ENCODE results near the gene ASIC5. TPM values are rescaled to one million over a fixed set of nuclear protein-coding genes. Genes with fewer than 3 reads are reported as not detected.
"Not testable (repeated sequence)": the region's sequence is repeated elsewhere in the genome, so short reads cannot be mapped to it uniquely, and the experiment has no call there.

The ASIC5 gene
- 6.0 TPM for total RNA-seq (ENCODE audit: insufficient read depth, low replicate concordance)

GRCh38 chr4:155866177-155866576, at the start of gene ASIC5:
Gene ASIC5, minus strand, starts transcription at chr4:155866277. Its CDS starts 51 bp downstream, at chr4:155866226.
- no peak for DNase-seq (ENCODE audit: low spot score)

GRCh38 chr4:155914782-155915181, 48.7 kb upstream of the ASIC5 start:
- DNase-seq (ENCODE audit: low spot score): peak; percentile 55

- no peak for DNase-seq (ENCODE audit: low spot score)
Observed at GRCh38 chr4:155911905-155912304, 45.8 kb upstream of the ASIC5 start.

GRCh38 chr4:155909615-155910226, 43.6 kb upstream of the ASIC5 start:
- no peak for DNase-seq (ENCODE audit: low spot score)

GRCh38 chr4:155908187-155909139, 42.4 kb upstream of the ASIC5 start:
- no peak for DNase-seq (ENCODE audit: low spot score)

- no peak for DNase-seq (ENCODE audit: low spot score)
Observed at GRCh38 chr4:155907556-155907955, 41.5 kb upstream of the ASIC5 start.

GRCh38 chr4:155906554-155907247, 40.6 kb upstream of the ASIC5 start:
- peak; percentile 60 for DNase-seq (ENCODE audit: low spot score)

- DNase-seq (ENCODE audit: low spot score): peak; percentile 78
Observed at GRCh38 chr4:155904331-155904730, 38.3 kb upstream of the ASIC5 start.

GRCh38 chr4:155903453-155903852, 37.4 kb upstream of the ASIC5 start, which contains the start of gene TDO2:
Gene TDO2, plus strand, starts transcription at chr4:155903696. Its CDS starts 63 bp downstream, at chr4:155903759.
- peak; percentile 41 for DNase-seq (ENCODE audit: low spot score)

GRCh38 chr4:155901013-155901412, 34.9 kb upstream of the ASIC5 start:
- no peak for DNase-seq (ENCODE audit: low spot score)

GRCh38 chr4:155900381-155900780, 34.3 kb upstream of the ASIC5 start:
- DNase-seq (ENCODE audit: low spot score): peak; percentile 92

GRCh38 chr4:155899891-155900290, 33.8 kb upstream of the ASIC5 start:
- peak; percentile 90 for DNase-seq (ENCODE audit: low spot score)

GRCh38 chr4:155898371-155898770, 32.3 kb upstream of the ASIC5 start:
- DNase-seq (ENCODE audit: low spot score): not testable (repeated sequence)

GRCh38 chr4:155891058-155891457, 25.0 kb upstream of the ASIC5 start:
- DNase-seq (ENCODE audit: low spot score): no peak

GRCh38 chr4:155889946-155890345, 23.9 kb upstream of the ASIC5 start:
- no peak for DNase-seq (ENCODE audit: low spot score)

GRCh38 chr4:155889031-155889793, 23.1 kb upstream of the ASIC5 start:
- DNase-seq (ENCODE audit: low spot score): peak; percentile 56

- DNase-seq (ENCODE audit: low spot score): no peak
Observed at GRCh38 chr4:155887847-155888570, 21.9 kb upstream of the ASIC5 start.

GRCh38 chr4:155887045-155887444, 21.0 kb upstream of the ASIC5 start:
- no peak for DNase-seq (ENCODE audit: low spot score)

GRCh38 chr4:155885666-155886065, 19.6 kb upstream of the ASIC5 start:
- no peak for DNase-seq (ENCODE audit: low spot score)

GRCh38 chr4:155883895-155884294, 17.8 kb upstream of the ASIC5 start:
- no peak for DNase-seq (ENCODE audit: low spot score)

GRCh38 chr4:155881555-155881954, 15.5 kb upstream of the ASIC5 start:
- no peak for DNase-seq (ENCODE audit: low spot score)
